Endothelial cell (in vitro differentiated cells): Measurements from ENCODE around the gene ARID4B. TPM values are rescaled to one million over a fixed set of nuclear protein-coding genes. Genes with fewer than 3 reads are reported as not detected.
A peak's percentile ranks its signal among the peaks of the same experiment; 100 is the strongest.

Experiments used
- DNase-seq: peaks from one replicate; pipeline ENCODE4 v3.0.0; 2021; ENCODE audit warnings: low spot score
- H3K27ac Mint-ChIP-seq: one replicate; pipeline ENCODE4 v1.8.0; 2021; ENCODE audit warnings: mixed read lengths, inconsistent platforms; ENCODE audit not compliant: unreplicated experiment
- H3K27me3 Mint-ChIP-seq: one replicate; pipeline ENCODE4 v1.8.0; 2021; ENCODE audit warnings: mild to moderate bottlenecking, moderate library complexity, mixed read lengths, inconsistent platforms; ENCODE audit not compliant: unreplicated experiment
- H3K36me3 Mint-ChIP-seq: one replicate; pipeline ENCODE4 v1.8.0; 2021; ENCODE audit warnings: mild to moderate bottlenecking, low read depth, mixed read lengths, inconsistent platforms; ENCODE audit not compliant: unreplicated experiment
- H3K4me1 Mint-ChIP-seq: one replicate; pipeline ENCODE4 v1.8.0; 2021; ENCODE audit warnings: mild to moderate bottlenecking, mixed read lengths, inconsistent platforms; ENCODE audit not compliant: unreplicated experiment
- H3K4me3 Mint-ChIP-seq: one replicate; pipeline ENCODE4 v1.8.0; 2021; ENCODE audit warnings: mild to moderate bottlenecking, mixed read lengths, inconsistent platforms; ENCODE audit not compliant: unreplicated experiment
- H3K9me3 Mint-ChIP-seq: one replicate; pipeline ENCODE4 v1.8.0; 2021; ENCODE audit warnings: mixed read lengths, inconsistent platforms; ENCODE audit not compliant: unreplicated experiment
- total RNA-seq: library from RNA; stranded (reverse); fragmentation: NEBNext Ultra II Directional; extraction: Animal tissue kit (Norgen Biotek cat#: 25700); gene quantifications from one replicate; pipeline ENCODE4 v1.2.1, GENCODE V29; 2021; ENCODE audit not compliant: unreplicated experiment
- TF ChIP-seq, protein P1 (sequence below): fragments of 200-600 bp; sonication (generic); IDR thresholded peaks from one replicate; pipeline ENCODE4 v1.5.0; 2021; ENCODE audit warnings: antibody characterized with exemption; ENCODE audit not compliant: unreplicated experiment

ARID4B gene
- total RNA-seq, 1 donor from 2014 or later: 48.2 TPM

- Mint-ChIP-seq H3K36me3 (peaks cover 5% of the 10 kb centered on the region), H3K27ac (peak overlapping the region; percentile 31), H3K4me1 (peaks cover 7% of the 10 kb centered on the region), H3K27me3 (no peaks in the 10 kb centered on the region), H3K9me3 (no peaks in the 10 kb centered on the region), H3K4me3 (no peak overlapping the region)
- TF ChIP-seq, protein P1, sequence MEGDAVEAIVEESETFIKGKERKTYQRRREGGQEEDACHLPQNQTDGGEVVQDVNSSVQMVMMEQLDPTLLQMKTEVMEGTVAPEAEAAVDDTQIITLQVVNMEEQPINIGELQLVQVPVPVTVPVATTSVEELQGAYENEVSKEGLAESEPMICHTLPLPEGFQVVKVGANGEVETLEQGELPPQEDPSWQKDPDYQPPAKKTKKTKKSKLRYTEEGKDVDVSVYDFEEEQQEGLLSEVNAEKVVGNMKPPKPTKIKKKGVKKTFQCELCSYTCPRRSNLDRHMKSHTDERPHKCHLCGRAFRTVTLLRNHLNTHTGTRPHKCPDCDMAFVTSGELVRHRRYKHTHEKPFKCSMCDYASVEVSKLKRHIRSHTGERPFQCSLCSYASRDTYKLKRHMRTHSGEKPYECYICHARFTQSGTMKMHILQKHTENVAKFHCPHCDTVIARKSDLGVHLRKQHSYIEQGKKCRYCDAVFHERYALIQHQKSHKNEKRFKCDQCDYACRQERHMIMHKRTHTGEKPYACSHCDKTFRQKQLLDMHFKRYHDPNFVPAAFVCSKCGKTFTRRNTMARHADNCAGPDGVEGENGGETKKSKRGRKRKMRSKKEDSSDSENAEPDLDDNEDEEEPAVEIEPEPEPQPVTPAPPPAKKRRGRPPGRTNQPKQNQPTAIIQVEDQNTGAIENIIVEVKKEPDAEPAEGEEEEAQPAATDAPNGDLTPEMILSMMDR: no peak
- DNase-seq: no peak
Observed at GRCh38 chr1:235292790-235293189, 35.2 kb downstream of the ARID4B start.

- TF ChIP-seq, protein P1: no peak
- Mint-ChIP-seq H3K4me1 (peaks cover 12% of the 10 kb centered on the region), H3K27ac (peak overlapping the region; percentile 75), H3K27me3 (peaks cover under 1% of the 10 kb centered on the region), H3K9me3 (no peaks in the 10 kb centered on the region), H3K36me3 (peaks cover 5% of the 10 kb centered on the region), H3K4me3 (no peak overlapping the region)
- DNase-seq: no peak
Observed at GRCh38 chr1:235291599-235292091, 36.3 kb downstream of the ARID4B start.

GRCh38 chr1:235290740-235291502 is 37.1 kb downstream of the ARID4B start:
- peaks cover 3% of the 10 kb centered on the region for H3K27me3 Mint-ChIP-seq
- H3K36me3 Mint-ChIP-seq: peaks cover 4% of the 10 kb centered on the region
- H3K4me3 Mint-ChIP-seq: no peak overlapping the region
- DNase-seq: no peak
- no peaks in the 10 kb centered on the region for H3K9me3 Mint-ChIP-seq
- TF ChIP-seq, protein P1: no peak
- no peak overlapping the region for H3K27ac Mint-ChIP-seq
- peaks cover 16% of the 10 kb centered on the region for H3K4me1 Mint-ChIP-seq

DNA sequence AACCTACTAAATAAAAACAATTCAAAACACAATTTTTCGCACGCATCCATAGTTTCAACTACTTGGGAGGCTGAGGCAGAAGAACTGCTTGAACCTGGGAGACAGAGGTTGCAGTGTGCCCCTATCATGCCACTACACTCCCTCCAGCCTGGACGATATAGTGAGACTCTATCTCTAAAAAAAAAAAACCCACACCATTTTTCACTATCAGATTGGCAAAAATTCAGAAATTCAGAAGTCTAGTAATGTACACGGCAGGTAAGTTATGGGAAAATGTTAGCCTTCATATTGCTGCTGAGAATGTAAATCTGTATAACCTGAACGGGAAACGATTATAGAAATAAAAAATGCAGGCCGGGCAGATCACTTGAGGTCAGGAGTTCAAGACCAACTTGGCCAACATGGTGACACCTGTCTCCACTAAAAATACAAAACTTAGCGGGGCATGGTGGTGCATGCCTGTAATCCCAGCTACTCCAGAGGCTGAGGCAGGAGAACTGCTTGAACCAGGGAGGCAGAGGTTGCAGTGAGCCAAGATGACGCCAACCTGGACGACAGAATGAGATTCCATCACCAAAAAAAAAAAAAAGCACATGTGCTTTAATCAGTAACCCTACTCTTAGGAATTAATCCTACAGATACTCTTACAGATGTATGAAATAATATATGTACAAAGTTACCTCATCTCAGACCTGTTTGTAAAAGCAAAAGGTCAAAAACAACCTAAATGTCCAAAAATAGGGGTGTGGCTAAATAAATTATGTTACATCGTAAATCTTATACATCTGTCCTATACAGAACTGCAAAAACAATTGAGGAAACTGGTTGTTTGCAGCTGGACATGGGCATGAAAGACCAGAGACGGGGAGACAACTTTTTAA is 37.9 kb downstream of the ARID4B start:
- Mint-ChIP-seq H3K27me3 (peaks cover 3% of the 10 kb centered on the region), H3K27ac (no peak overlapping the region), H3K4me1 (peaks cover 16% of the 10 kb centered on the region), H3K36me3 (no peaks in the 10 kb centered on the region), H3K4me3 (no peak overlapping the region), H3K9me3 (no peaks in the 10 kb centered on the region)
- TF ChIP-seq, protein P1: no peak
- no peak for DNase-seq
